ENCODE measurements around the gene CA9.

DNA sequence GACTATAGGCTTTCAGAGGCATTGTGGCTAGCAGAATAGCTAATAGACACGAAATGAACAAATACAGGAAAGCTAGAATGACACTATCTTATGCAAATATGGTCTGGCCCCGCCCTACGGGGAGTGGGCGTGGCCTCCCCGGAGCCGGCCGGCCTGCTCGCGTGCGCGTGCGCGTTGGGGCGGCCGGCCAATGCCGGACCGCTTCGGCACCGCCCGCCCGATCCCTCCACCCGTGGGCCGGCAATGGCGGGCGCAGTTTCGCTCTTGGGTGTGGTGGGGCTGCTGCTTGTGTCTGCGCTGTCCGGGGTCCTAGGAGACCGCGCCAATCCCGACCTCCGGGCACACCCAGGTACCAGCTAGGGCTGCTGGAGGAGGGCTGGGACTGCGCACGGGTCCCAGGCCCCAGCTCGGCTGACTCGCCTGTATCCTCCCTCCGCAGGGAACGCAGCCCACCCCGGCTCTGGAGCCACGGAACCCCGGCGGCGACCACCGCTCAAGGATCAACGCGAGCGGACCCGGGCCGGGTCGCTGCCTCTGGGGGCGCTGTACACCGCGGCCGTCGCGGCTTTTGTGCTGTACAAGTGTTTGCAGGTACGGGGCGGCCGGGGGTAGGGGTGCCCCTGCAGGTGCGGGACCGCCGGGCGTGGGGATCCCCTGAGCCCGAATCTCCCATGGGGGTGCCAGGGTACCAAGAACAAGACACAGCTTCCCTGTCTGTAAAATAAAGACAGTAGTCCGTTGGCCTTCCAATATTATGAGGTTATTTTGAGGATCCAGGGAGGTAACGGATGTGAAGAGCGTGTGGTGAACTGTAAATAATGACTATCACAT lies 15.4 kb upstream of the CA9 start, which contains the start of gene CCDC107:
- TF ChIP-seq, protein P1, sequence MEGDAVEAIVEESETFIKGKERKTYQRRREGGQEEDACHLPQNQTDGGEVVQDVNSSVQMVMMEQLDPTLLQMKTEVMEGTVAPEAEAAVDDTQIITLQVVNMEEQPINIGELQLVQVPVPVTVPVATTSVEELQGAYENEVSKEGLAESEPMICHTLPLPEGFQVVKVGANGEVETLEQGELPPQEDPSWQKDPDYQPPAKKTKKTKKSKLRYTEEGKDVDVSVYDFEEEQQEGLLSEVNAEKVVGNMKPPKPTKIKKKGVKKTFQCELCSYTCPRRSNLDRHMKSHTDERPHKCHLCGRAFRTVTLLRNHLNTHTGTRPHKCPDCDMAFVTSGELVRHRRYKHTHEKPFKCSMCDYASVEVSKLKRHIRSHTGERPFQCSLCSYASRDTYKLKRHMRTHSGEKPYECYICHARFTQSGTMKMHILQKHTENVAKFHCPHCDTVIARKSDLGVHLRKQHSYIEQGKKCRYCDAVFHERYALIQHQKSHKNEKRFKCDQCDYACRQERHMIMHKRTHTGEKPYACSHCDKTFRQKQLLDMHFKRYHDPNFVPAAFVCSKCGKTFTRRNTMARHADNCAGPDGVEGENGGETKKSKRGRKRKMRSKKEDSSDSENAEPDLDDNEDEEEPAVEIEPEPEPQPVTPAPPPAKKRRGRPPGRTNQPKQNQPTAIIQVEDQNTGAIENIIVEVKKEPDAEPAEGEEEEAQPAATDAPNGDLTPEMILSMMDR (IDR thresholded peaks at IDR 0.05; ENCODE audit: low read depth, low read length): peak; percentile 56
- TF ChIP-seq EZH2phosphoT487 (IDR thresholded peaks at IDR 0.05; ENCODE audit: low read depth): no peak

Data from OCI-LY3 (cell line).